ENCODE results near the gene RREB1. TPM values are rescaled to one million over a fixed set of nuclear protein-coding genes. Genes with fewer than 3 reads are reported as not detected.

Gene RREB1
- total RNA-seq, 1 donor from 2014 or later: 41.8 TPM

GRCh38 chr6:7153789-7154188, 46.0 kb downstream of the RREB1 start:
- Histone ChIP-seq H3K4me1 (ENCODE audit: insufficient read depth, low read length) (peaks cover 30% of the 10 kb centered on the region), H3K9ac (ENCODE audit: low read length) (no peak overlapping the region), H2AFZ (ENCODE audit: low read depth, low read length) (no peak overlapping the region), H3K27me3 (ENCODE audit: insufficient read depth, low read length) (no peaks in the 10 kb centered on the region), H3K27ac (ENCODE audit: low read depth, low read length) (no peak overlapping the region), H3K36me3 (ENCODE audit: insufficient read depth, low read length) (no peaks in the 10 kb centered on the region), H3K4me2 (ENCODE audit: low read length) (no peak overlapping the region), H3K79me2 (ENCODE audit: insufficient read depth, low read length) (peaks cover 94% of the 10 kb centered on the region), H3K9me3 (ENCODE audit: insufficient read depth, low read depth, low read length) (no peaks in the 10 kb centered on the region), H4K20me1 (ENCODE audit: insufficient read depth, low read length) (peaks cover 81% of the 10 kb centered on the region), H3K4me3 (ENCODE audit: insufficient read depth, low read depth, low read length) (no peak overlapping the region)
- H3K27me3 Mint-ChIP-seq (ENCODE audit: low read depth, unreplicated experiment): no peaks in the 10 kb centered on the region
- H3K9me3 Mint-ChIP-seq (ENCODE audit: unreplicated experiment): no peaks in the 10 kb centered on the region
- no peak overlapping the region for H3K27ac Mint-ChIP-seq (ENCODE audit: unreplicated experiment)
- FAIRE-seq: no peak
- H3K36me3 Mint-ChIP-seq (ENCODE audit: low read depth, unreplicated experiment): peaks cover 2% of the 10 kb centered on the region
- H3K4me3 Mint-ChIP-seq (ENCODE audit: unreplicated experiment): no peak overlapping the region
- no peak for TF ChIP-seq EZH2 (IDR thresholded peaks at IDR 0.05; ENCODE audit: insufficient read depth, low read length)
- TF ChIP-seq, protein P1, sequence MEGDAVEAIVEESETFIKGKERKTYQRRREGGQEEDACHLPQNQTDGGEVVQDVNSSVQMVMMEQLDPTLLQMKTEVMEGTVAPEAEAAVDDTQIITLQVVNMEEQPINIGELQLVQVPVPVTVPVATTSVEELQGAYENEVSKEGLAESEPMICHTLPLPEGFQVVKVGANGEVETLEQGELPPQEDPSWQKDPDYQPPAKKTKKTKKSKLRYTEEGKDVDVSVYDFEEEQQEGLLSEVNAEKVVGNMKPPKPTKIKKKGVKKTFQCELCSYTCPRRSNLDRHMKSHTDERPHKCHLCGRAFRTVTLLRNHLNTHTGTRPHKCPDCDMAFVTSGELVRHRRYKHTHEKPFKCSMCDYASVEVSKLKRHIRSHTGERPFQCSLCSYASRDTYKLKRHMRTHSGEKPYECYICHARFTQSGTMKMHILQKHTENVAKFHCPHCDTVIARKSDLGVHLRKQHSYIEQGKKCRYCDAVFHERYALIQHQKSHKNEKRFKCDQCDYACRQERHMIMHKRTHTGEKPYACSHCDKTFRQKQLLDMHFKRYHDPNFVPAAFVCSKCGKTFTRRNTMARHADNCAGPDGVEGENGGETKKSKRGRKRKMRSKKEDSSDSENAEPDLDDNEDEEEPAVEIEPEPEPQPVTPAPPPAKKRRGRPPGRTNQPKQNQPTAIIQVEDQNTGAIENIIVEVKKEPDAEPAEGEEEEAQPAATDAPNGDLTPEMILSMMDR (IDR thresholded peaks at IDR 0.05; ENCODE audit: insufficient read depth, low read depth, low read length): no peak
- peaks cover 75% of the 10 kb centered on the region for H3K4me1 Mint-ChIP-seq (ENCODE audit: low read depth, unreplicated experiment)
- no peak for DNase-seq (ENCODE audit: low read depth)

GRCh38 chr6:7154341-7155139, 46.8 kb downstream of the RREB1 start:
- H3K4me2 ChIP-seq (ENCODE audit: low read length): no peak overlapping the region
- peaks cover 29% of the 10 kb centered on the region for H3K4me1 ChIP-seq (ENCODE audit: insufficient read depth, low read length)
- Mint-ChIP-seq H3K9me3 (ENCODE audit: unreplicated experiment) (no peaks in the 10 kb centered on the region), H3K4me3 (ENCODE audit: unreplicated experiment) (no peak overlapping the region), H3K4me1 (ENCODE audit: low read depth, unreplicated experiment) (peaks cover 74% of the 10 kb centered on the region), H3K27ac (ENCODE audit: unreplicated experiment) (peak overlapping the region; percentile 79), H3K27me3 (ENCODE audit: low read depth, unreplicated experiment) (no peaks in the 10 kb centered on the region), H3K36me3 (ENCODE audit: low read depth, unreplicated experiment) (peaks cover 2% of the 10 kb centered on the region)
- H3K9ac ChIP-seq (ENCODE audit: low read length): no peak overlapping the region
- DNase-seq (ENCODE audit: low read depth): no peak
- FAIRE-seq: no peak
- H3K4me3 ChIP-seq (ENCODE audit: insufficient read depth, low read depth, low read length): no peak overlapping the region
- H3K27ac ChIP-seq (ENCODE audit: low read depth, low read length): no peak overlapping the region
- no peaks in the 10 kb centered on the region for H3K9me3 ChIP-seq (ENCODE audit: insufficient read depth, low read depth, low read length)
- no peaks in the 10 kb centered on the region for H3K36me3 ChIP-seq (ENCODE audit: insufficient read depth, low read length)
- no peak for TF ChIP-seq EZH2 (IDR thresholded peaks at IDR 0.05; ENCODE audit: insufficient read depth, low read length)
- TF ChIP-seq, protein P1 (IDR thresholded peaks at IDR 0.05; ENCODE audit: insufficient read depth, low read depth, low read length): no peak
- peaks cover 94% of the 10 kb centered on the region for H3K79me2 ChIP-seq (ENCODE audit: insufficient read depth, low read length)
- H2AFZ ChIP-seq (ENCODE audit: low read depth, low read length): no peak overlapping the region
- H3K27me3 ChIP-seq (ENCODE audit: insufficient read depth, low read length): no peaks in the 10 kb centered on the region
- H4K20me1 ChIP-seq (ENCODE audit: insufficient read depth, low read length): peaks cover 84% of the 10 kb centered on the region
